A549 (cell line): Measurements from ENCODE around the gene AFF3. TPM values are rescaled to one million over a fixed set of nuclear protein-coding genes. Genes with fewer than 3 reads are reported as not detected.

Experiments
- ATAC-seq, 2 experiments: fragments of 200-7000 bp in 1 of 2; fragments of >200 bp in 1 of 2; cut with Nextera tagmentation in 1 of 2; cut with Tn5 transposase in 1 of 2; 3 replicates each; pipeline versions ENCODE4 v1.8.0 to v1.9.1; 2018 to 2020; ENCODE audit warnings: mild to moderate bottlenecking in 1 of 2, moderate library complexity in 1 of 2
- CTCF ChIA-PET: fragments of 300-600 bp; sonication (Branson Sonifier 250); formaldehyde crosslinking; extraction: SDS; loops from one replicate; lab custom pipeline; 2021; ENCODE audit warnings: antibody characterized with exemption, inconsistent platforms; lab: Yijun Ruan, JAX
- POLR2A ChIA-PET: fragments of 350-600 bp; formaldehyde crosslinking; extraction: SDS; loops from one replicate; lab custom pipeline; 2021; ENCODE audit warnings: antibody characterized with exemption, inconsistent platforms; lab: Yijun Ruan, JAX
- DNase-seq, 2 experiments: peaks; one replicate each; pipeline versions ENCODE4 v3.0.0 to v3.0.0-alpha.2; 2011 to 2016; ENCODE audit warnings: low read depth in 1 of 2, low spot score in 1 of 2
- FAIRE-seq: peaks from 2 replicates; lab custom pipeline; 2011; peaks lifted over from hg19 to GRCh38; lab: Jason Lieb, UNC
- H3K27ac ChIP-seq, 2 experiments: fragments of >200 bp; sonication (Bioruptor Twin); formaldehyde crosslinking; 3 replicates each; pipeline ENCODE4 v1.5.1; 2016 to 2017
- H3K4me1 ChIP-seq: fragments of >200 bp; sonication (Bioruptor Twin); formaldehyde crosslinking; 3 replicates; pipeline ENCODE4 v1.6.1; 2016
- H3K4me2 ChIP-seq: fragments of >200 bp; sonication (Bioruptor Twin); formaldehyde crosslinking; 3 replicates; pipeline ENCODE4 v1.6.1; 2016
- H3K4me3 ChIP-seq: fragments of >200 bp; sonication (Bioruptor Twin); formaldehyde crosslinking; 3 replicates; pipeline ENCODE4 v1.5.1; 2016
- H3K9me3 ChIP-seq: fragments of >200 bp; sonication (Bioruptor Twin); formaldehyde crosslinking; 3 replicates; pipeline ENCODE4 v1.6.1; 2016
- BCL3 ChIP-seq: fragments of >200 bp; sonication (Bioruptor Twin); formaldehyde crosslinking; IDR thresholded peaks from 3 replicates; pipeline ENCODE4 v1.6.1; 2016
- CEBPB ChIP-seq, 2 experiments: fragments of >200 bp in 1 of 2; sonication (Bioruptor Twin) in 1 of 2; formaldehyde crosslinking in 1 of 2; IDR thresholded peaks; 2 replicates each; pipeline ENCODE4 v1.6.1; 2012 to 2016
- CTCF ChIP-seq: fragments of >200 bp; sonication (Bioruptor Twin); formaldehyde crosslinking; IDR thresholded peaks from 3 replicates; pipeline ENCODE4 v1.5.1; 2016
- EHF ChIP-seq: fragments of 250-450 bp; sonication (Bioruptor Pico); IDR thresholded peaks from 2 replicates; pipeline ENCODE4 v1.5.0; 2020; ENCODE audit warnings: mild to moderate bottlenecking
- EP300 ChIP-seq, 2 experiments: fragments of >200 bp; sonication (Bioruptor Twin); formaldehyde crosslinking; IDR thresholded peaks; 2 replicates in 1 of 2; 3 replicates in 1 of 2; pipeline ENCODE4 v1.6.1; 2016 to 2017
- FOXS1 ChIP-seq: fragments of 250-450 bp; sonication (Bioruptor Pico); IDR thresholded peaks from 2 replicates; pipeline ENCODE4 v1.5.0; 2020; ENCODE audit warnings: mild to moderate bottlenecking, moderate library complexity
- HDAC2 ChIP-seq: fragments of 200-600 bp; sonication (generic); IDR thresholded peaks from 2 replicates; pipeline ENCODE4 v1.6.1; 2016
- JUN ChIP-seq, 2 experiments: fragments of >200 bp; sonication (Bioruptor Twin); formaldehyde crosslinking; IDR thresholded peaks; 2 replicates in 1 of 2; 3 replicates in 1 of 2; pipeline ENCODE4 v1.6.1; 2016 to 2017
- MAFK ChIP-seq: fragments of 450-650 bp; IDR thresholded peaks from 2 replicates; pipeline ENCODE4 v1.6.1; 2014; ENCODE audit not compliant: partially characterized antibody
- MAX ChIP-seq: IDR thresholded peaks from 2 replicates; pipeline ENCODE4 v1.6.1; 2012
- POLR2A ChIP-seq: IDR thresholded peaks from 2 replicates; pipeline ENCODE4 v1.6.1; 2012; ENCODE audit warnings: mild to moderate bottlenecking, low read length
- POLR2AphosphoS2 ChIP-seq: conservative IDR thresholded peaks from 2 replicates; pipeline ENCODE4 v1.6.1; 2012; ENCODE audit warnings: low read length, improper control_type of control experiment, inconsistent platforms
- REST ChIP-seq: fragments of 200-600 bp; sonication (generic); IDR thresholded peaks from 2 replicates; pipeline ENCODE4 v1.6.1; 2016; ENCODE audit warnings: antibody characterized with exemption, mild to moderate bottlenecking, moderate library complexity
- SMC3 ChIP-seq: fragments of >200 bp; sonication (Bioruptor Twin); formaldehyde crosslinking; IDR thresholded peaks from 3 replicates; pipeline ENCODE4 v1.6.1; 2018; ENCODE audit warnings: inconsistent platforms
- ZFP36 ChIP-seq: fragments of 450-650 bp; IDR thresholded peaks from 2 replicates; pipeline ENCODE4 v1.6.1; 2014; ENCODE audit warnings: borderline replicate concordance; ENCODE audit not compliant: partially characterized antibody
- WGBS: methylation state at CpG from one replicate; pipeline ENCODE4 v1.1.6; 2017; ENCODE audit errors: missing lambda C conversion rate; 5-methylcytosine and 5-hydroxymethylcytosine counted together
- polyA plus RNA-seq, 4 experiments: library from polyadenylated mRNA; depleted of rRNA in 3 of 4; stranded (reverse); fragments of >200 nt; fragmentation: RNase III in 1 of 4; extraction: RNeasy Plus Mini Kit Qiagen cat#74134 plus additional on column Dnase treatment in 1 of 4; gene quantifications; 2 replicates in 3 of 4; 3 replicates in 1 of 4; pipeline ENCODE4 v1.2.3, GENCODE V29; 2011 to 2017
- TF ChIP-seq, protein P1 (sequence below): IDR thresholded peaks from 2 replicates; pipeline ENCODE4 v1.6.1; 2012; ENCODE audit warnings: low read depth, borderline replicate concordance

AFF3 gene
- polyA plus RNA-seq, 2 of the 4 experiments (the other 2 are of a cell fraction): not detected

DNA sequence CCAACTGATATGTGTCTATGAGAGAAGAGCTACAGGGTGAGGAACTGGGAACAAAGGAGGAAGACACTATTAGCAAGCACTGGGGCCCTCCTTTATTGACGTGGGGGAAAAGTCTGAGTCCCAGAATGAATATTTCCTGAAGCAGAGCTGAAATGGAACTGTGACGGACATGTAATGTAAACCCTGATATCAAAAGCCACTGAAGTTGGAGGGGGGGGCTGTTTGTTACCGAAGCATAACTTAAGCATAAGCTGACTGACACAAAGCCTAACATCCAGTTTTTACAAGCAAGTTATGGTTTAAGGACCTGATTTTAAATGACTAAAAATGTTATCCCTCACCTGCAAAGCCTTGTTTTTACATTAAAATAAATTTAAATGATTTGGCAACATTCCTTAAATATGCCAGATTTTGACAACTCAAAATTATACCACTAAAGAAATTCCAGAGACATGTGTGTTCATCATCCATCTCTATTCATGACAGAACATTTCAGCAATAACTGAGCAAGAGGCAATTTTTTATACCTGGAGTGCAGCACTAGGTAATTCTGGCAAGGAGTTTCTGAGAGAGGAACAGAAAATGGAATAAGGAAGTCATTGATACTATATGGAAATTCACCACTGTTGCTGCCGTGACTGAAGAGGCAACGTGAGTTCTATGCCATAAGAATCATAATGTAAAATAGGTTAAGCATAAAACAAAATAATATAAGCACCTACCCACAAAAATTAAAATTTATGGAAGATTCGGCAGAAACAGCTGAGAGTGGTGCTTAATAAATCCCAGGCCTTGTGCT, 186.0 kb downstream of the AFF3 start:
- H3K4me2 ChIP-seq: no peak overlapping the region
- FAIRE-seq (no peak), ATAC-seq (no peak), DNase-seq (no peak)
- ChIA-PET POLR2A (no interaction called here), CTCF (no interaction called here)
- H3K4me3 ChIP-seq: no peak overlapping the region
- no peaks in the 10 kb centered on the region for H3K4me1 ChIP-seq
- no peak overlapping the region for H3K27ac ChIP-seq
- WGBS: 30% methylated on average over 6 of the region's 6 CpGs
- no peaks in the 10 kb centered on the region for H3K9me3 ChIP-seq
- TF ChIP-seq EP300 (IDR thresholded peaks at IDR 0.05): no peak
- TF ChIP-seq ZFP36: no peak
- TF ChIP-seq, protein P1, sequence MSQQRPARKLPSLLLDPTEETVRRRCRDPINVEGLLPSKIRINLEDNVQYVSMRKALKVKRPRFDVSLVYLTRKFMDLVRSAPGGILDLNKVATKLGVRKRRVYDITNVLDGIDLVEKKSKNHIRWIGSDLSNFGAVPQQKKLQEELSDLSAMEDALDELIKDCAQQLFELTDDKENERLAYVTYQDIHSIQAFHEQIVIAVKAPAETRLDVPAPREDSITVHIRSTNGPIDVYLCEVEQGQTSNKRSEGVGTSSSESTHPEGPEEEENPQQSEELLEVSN: no peak

DNA sequence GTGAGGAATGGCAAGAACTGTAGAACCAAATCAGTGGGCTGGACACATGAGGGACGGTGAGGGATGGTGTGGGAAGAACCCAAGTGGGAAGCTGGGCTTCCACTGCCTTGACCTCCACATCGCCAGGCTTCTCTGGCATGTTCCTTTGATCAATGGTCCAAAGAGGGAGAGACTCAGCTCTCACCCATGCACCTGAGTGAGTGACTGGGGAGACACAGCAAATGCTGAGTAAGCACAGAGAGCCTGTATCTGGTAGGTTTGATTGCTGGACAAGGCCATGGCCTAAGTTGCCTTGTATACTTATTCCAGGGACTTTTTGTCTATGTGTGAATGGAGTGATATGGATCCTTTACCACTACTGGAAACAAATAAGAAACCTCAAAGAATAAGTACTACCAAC, 188.6 kb downstream of the AFF3 start:
- no peak overlapping the region for H3K4me3 ChIP-seq
- TF ChIP-seq MAX (no peak), POLR2AphosphoS2 (no peak), BCL3 (no peak), EHF (no peak), CEBPB (IDR thresholded peaks at IDR 0.05) (no peak), MAFK (peak; percentile 47)
- TF ChIP-seq, all 56 proteins: peak for 1
- no peak for DNase-seq
- CTCF ChIA-PET: no interaction called here
- POLR2A ChIA-PET: no interaction called here
- WGBS: 34% methylated on average over 2 of the region's 2 CpGs
- Histone ChIP-seq H3K4me1 (no peaks in the 10 kb centered on the region), H3K27ac (no peak overlapping the region), H3K9me3 (no peaks in the 10 kb centered on the region), H3K4me2 (no peak overlapping the region)
- no peak for ATAC-seq
- FAIRE-seq: no peak

- WGBS: 50% methylated on average over 1 of the region's 1 CpG
- DNase-seq (no peak), FAIRE-seq (no peak), ATAC-seq (no peak)
- Histone ChIP-seq H3K9me3 (no peaks in the 10 kb centered on the region), H3K4me3 (no peak overlapping the region), H3K4me1 (no peaks in the 10 kb centered on the region)
- CTCF ChIA-PET: no interaction called here
- no peak for TF ChIP-seq CTCF
- no peak for TF ChIP-seq POLR2A
- TF ChIP-seq HDAC2: no peak
- no peak for TF ChIP-seq JUN (IDR thresholded peaks at IDR 0.05)
- TF ChIP-seq REST: no peak
- no peak for TF ChIP-seq SMC3
- no peak for TF ChIP-seq FOXS1 (CRISPR knock-in tag)
- TF ChIP-seq, all 56 proteins: peak for 0
- POLR2A ChIA-PET: no interaction called here
- no peak overlapping the region for H3K4me2 ChIP-seq
- no peak overlapping the region for H3K27ac ChIP-seq
Observed at GRCh38 chr2:99949963-99950362, 192.4 kb downstream of the AFF3 start.
